IMR-90 (cell line): Measurements from ENCODE around the gene RUNX3. TPM values are rescaled to one million over a fixed set of nuclear protein-coding genes. Genes with fewer than 3 reads are reported as not detected.

ENCODE experiments used
- ATAC-seq: fragments of 200-7000 bp; cut with Tn5 transposase; 2 replicates; pipeline ENCODE4 v1.9.1; 2020; ENCODE audit warnings: low read depth, mild to moderate bottlenecking, moderate library complexity
- BruUV-seq: library from RNA; stranded (reverse); fragments of 400-500 nt; replicated peaks from 2 replicates; lab custom pipeline; 2021; lab: Mats Ljungman, UMichigan
- CTCF ChIA-PET: fragments of 300-600 bp; formaldehyde crosslinking; extraction: SDS; loops from one replicate; lab custom pipeline; 2021; ENCODE audit warnings: antibody characterized with exemption; lab: Yijun Ruan, JAX
- POLR2A ChIA-PET: fragments of 300-600 bp; sonication (Branson Sonifier 250); formaldehyde crosslinking; loops from one replicate; lab custom pipeline; 2022; ENCODE audit warnings: antibody characterized with exemption; ENCODE audit not compliant: unreplicated experiment; lab: Charles Lee
- DNase-seq: peaks from one replicate; pipeline ENCODE4 v3.0.0; 2013
- H2AFZ ChIP-seq: replicated peaks from 2 replicates; pipeline ENCODE3; 2013; ENCODE audit warnings: low read length, mild to moderate bottlenecking; ENCODE audit not compliant: poor library complexity
- H2AK5ac ChIP-seq: 2 replicates; pipeline ENCODE4 v1.6.1; 2013; ENCODE audit warnings: low read depth, low read length, inconsistent platforms
- H2AK9ac ChIP-seq: replicated peaks from 2 replicates; pipeline ENCODE3; 2013; ENCODE audit warnings: mild to moderate bottlenecking, low read depth, low read length, moderate library complexity; ENCODE audit not compliant: poor library complexity
- H2BK120ac ChIP-seq: 2 replicates; pipeline ENCODE4 v1.6.1; 2013; ENCODE audit warnings: low read depth, low read length, inconsistent platforms
- H2BK15ac ChIP-seq: 3 replicates; pipeline ENCODE4 v1.6.1; 2013; ENCODE audit warnings: low read depth, low read length, inconsistent platforms
- H2BK20ac ChIP-seq: 2 replicates; pipeline ENCODE4 v1.6.1; 2013; ENCODE audit warnings: low read depth, mild to moderate bottlenecking, inconsistent platforms, low read length, moderate library complexity
- H2BK5ac ChIP-seq: 2 replicates; pipeline ENCODE4 v1.6.1; 2013; ENCODE audit warnings: mild to moderate bottlenecking, low read depth, low read length, inconsistent platforms; ENCODE audit not compliant: poor library complexity, severe bottlenecking
- H3K14ac ChIP-seq: replicated peaks from 2 replicates; pipeline ENCODE4 v1.6.1; 2013; ENCODE audit warnings: low read depth, low read length, inconsistent platforms
- H3K18ac ChIP-seq: 2 replicates; pipeline ENCODE4 v1.6.1; 2013; ENCODE audit warnings: low read depth, low read length, control low read depth
- H3K23ac ChIP-seq: 2 replicates; pipeline ENCODE4 v1.6.1; 2013; ENCODE audit warnings: low read depth, low read length, inconsistent platforms
- H3K27ac ChIP-seq: 2 replicates; pipeline ENCODE4 v1.5.1; 2013; ENCODE audit warnings: mild to moderate bottlenecking, control low read depth, low read length; ENCODE audit not compliant: insufficient read depth
- H3K27me3 ChIP-seq: 2 replicates; pipeline ENCODE4 v1.6.1; 2013; ENCODE audit warnings: low read length; ENCODE audit not compliant: control insufficient read depth, insufficient read depth
- H3K36me3 ChIP-seq: 2 replicates; pipeline ENCODE4 v1.6.1; 2013; ENCODE audit warnings: low read length, mixed read lengths; ENCODE audit not compliant: control insufficient read depth, insufficient read depth
- H3K4ac ChIP-seq: 2 replicates; pipeline ENCODE4 v1.6.1; 2013; ENCODE audit warnings: low read depth, low read length, inconsistent platforms
- H3K4me1 ChIP-seq: 2 replicates; pipeline ENCODE4 v1.6.1; 2013; ENCODE audit warnings: low read length, mixed read lengths; ENCODE audit not compliant: control insufficient read depth, insufficient read depth
- H3K4me2 ChIP-seq: 2 replicates; pipeline ENCODE4 v1.6.1; 2013; ENCODE audit warnings: low read depth, mild to moderate bottlenecking, control low read depth, low read length, moderate library complexity
- H3K4me3 ChIP-seq: 2 replicates; pipeline ENCODE4 v1.5.1; 2013; ENCODE audit warnings: low read depth, mild to moderate bottlenecking, control low read depth, low read length, moderate library complexity; ENCODE audit not compliant: insufficient read depth
- H3K56ac ChIP-seq: 2 replicates; pipeline ENCODE4 v1.6.1; 2013; ENCODE audit warnings: low read length, inconsistent platforms; ENCODE audit not compliant: insufficient read depth; ENCODE audit errors: extremely low read depth
- H3K79me1 ChIP-seq, 2 experiments: 2 replicates each; pipeline ENCODE4 v1.6.1; 2013; ENCODE audit warnings: low read length in 2 of 2, inconsistent platforms in 1 of 2, low read depth in 1 of 2
- H3K9ac ChIP-seq: 2 replicates; pipeline ENCODE4 v1.6.1; 2013; ENCODE audit warnings: low read depth, low read length, control low read depth
- H3K9me1 ChIP-seq: 2 replicates; pipeline ENCODE4 v1.6.1; 2013; ENCODE audit warnings: low read length, inconsistent platforms; ENCODE audit not compliant: insufficient read depth
- H3K9me3 ChIP-seq: 2 replicates; pipeline ENCODE4 v1.6.1; 2013; ENCODE audit warnings: low read length; ENCODE audit not compliant: control insufficient read depth, insufficient read depth
- H4K20me1 ChIP-seq: 2 replicates; pipeline ENCODE4 v1.6.1; 2013; ENCODE audit warnings: low read length, inconsistent platforms; ENCODE audit not compliant: insufficient read depth
- H4K5ac ChIP-seq: 2 replicates; pipeline ENCODE4 v1.6.1; 2013; ENCODE audit warnings: mild to moderate bottlenecking, low read depth, low read length, control low read depth
- H4K8ac ChIP-seq, 2 experiments: 2 replicates each; pipeline ENCODE4 v1.6.1; 2013; ENCODE audit warnings: low read depth in 2 of 2, low read length in 2 of 2, control low read depth in 1 of 2, inconsistent platforms in 1 of 2
- H4K91ac ChIP-seq: 2 replicates; pipeline ENCODE4 v1.6.1; 2013; ENCODE audit warnings: low read depth, low read length, inconsistent platforms; ENCODE audit not compliant: insufficient read depth
- FOS ChIP-seq: fragments of 150-350 bp; IDR thresholded peaks from 2 replicates; pipeline ENCODE4 v1.6.1; 2016; ENCODE audit warnings: low read depth, low read length
- MAFK ChIP-seq: IDR thresholded peaks from 2 replicates; pipeline ENCODE4 v1.6.1; 2012; ENCODE audit warnings: low read depth, low read length, improper control_type of control experiment
- MXI1 ChIP-seq: IDR thresholded peaks from 2 replicates; pipeline ENCODE4 v1.6.1; 2012; ENCODE audit warnings: low read depth, mild to moderate bottlenecking, low read length, moderate library complexity, borderline replicate concordance
- NFE2L2 ChIP-seq: fragments of 150-350 bp; IDR thresholded peaks from 2 replicates; pipeline ENCODE4 v1.6.1; 2016; ENCODE audit warnings: low read depth, mild to moderate bottlenecking, low read length
- POLR2A ChIP-seq: IDR thresholded peaks from 2 replicates; pipeline ENCODE4 v1.6.1; 2012; ENCODE audit warnings: mild to moderate bottlenecking, low read depth, low read length
- RAD21 ChIP-seq: IDR thresholded peaks from 2 replicates; pipeline ENCODE4 v1.6.1; 2012; ENCODE audit warnings: low read length, improper control_type of control experiment
- RCOR1 ChIP-seq: IDR thresholded peaks from 2 replicates; pipeline ENCODE4 v1.6.1; 2012; ENCODE audit warnings: mild to moderate bottlenecking, low read length, improper control_type of control experiment; ENCODE audit not compliant: insufficient replicate concordance
- RFX5 ChIP-seq: IDR thresholded peaks from 2 replicates; pipeline ENCODE4 v1.8.0; 2012; ENCODE audit warnings: low read depth, mild to moderate bottlenecking, low read length, moderate library complexity
- WGBS, 2 experiments: methylation state at CpG; one replicate each; pipeline versions ENCODE4 v1.1.5 to v1.1.7; 2013; ENCODE audit warnings: missing lambda C conversion rate in 2 of 2; ENCODE audit not compliant: insufficient read length in 1 of 2; ENCODE audit errors: extremely low coverage in 2 of 2; 5-methylcytosine and 5-hydroxymethylcytosine counted together
- dilution Hi-C: fragments of 300-500 bp; cut with HindIII; formaldehyde crosslinking; loops from one replicate; pipeline ENCODE4 v1.14.3; 2018; ENCODE audit warnings: low sequenced_read_pairs; ENCODE audit not compliant: unreplicated experiment
- in situ Hi-C: fragments of 300-500 bp; cut with MboI; formaldehyde crosslinking; loops from 3 replicates; pipeline ENCODE4 v1.14.3; 2019; ENCODE audit warnings: low sequenced_read_pairs, inconsistent platforms, mixed read lengths
- intact Hi-C: fragments of 100-400 bp; cut with micrococcal nuclease; formaldehyde crosslinking; loops from 2 replicates; pipeline ENCODE4 v1.10.0; 2022
- polyA plus RNA-seq, 3 experiments: library from polyadenylated mRNA; depleted of rRNA; stranded (reverse); fragments of >200 nt; gene quantifications; 2 replicates each; pipeline ENCODE4 v1.2.3, GENCODE V29; 2012; ENCODE audit warnings: low replicate concordance in 1 of 3
- total RNA-seq: library from RNA; depleted of rRNA; stranded (reverse); fragments of >200 nt; gene quantifications from 2 replicates; pipeline ENCODE4 v1.2.3, GENCODE V29; 2012

The RUNX3 gene
- total and polyA plus RNA-seq, 2 of the 4 experiments (the other 2 are of a cell fraction): 0.07 TPM; not detected in 1

- no TSS peak for BruUV-seq
- intact Hi-C loops: loop anchor here (5.0 kb wide), 1 partner anchor 61 kb away; no protein-coding TSS in a partner anchor
- POLR2A ChIA-PET: interaction anchor here (0.6 kb wide), 1 partner anchor 50 kb away, joined by 3 read pairs; no protein-coding TSS in a partner anchor
- Histone ChIP-seq H2AFZ (peak overlapping the region; percentile 40), H2AK9ac (peak overlapping the region; percentile 62), H3K56ac (no peak overlapping the region), H3K4me2 (no peak overlapping the region), H3K9me1 (peaks cover 14% of the 10 kb centered on the region), H3K9ac (no peak overlapping the region), H4K8ac (no peak overlapping the region), H3K23ac (no peak overlapping the region), H3K9me3 (peaks cover 2% of the 10 kb centered on the region; the same call in 1 of the 2 replicates), H4K5ac (no peak overlapping the region), H3K14ac (no peak overlapping the region), H4K20me1 (peaks cover 10% of the 10 kb centered on the region), H3K4me3 (no peak overlapping the region), H2BK120ac (no peak overlapping the region), H2BK20ac (no peak overlapping the region), H3K18ac (no peak overlapping the region), H3K27me3 (peaks cover 56% of the 10 kb centered on the region), H4K91ac (no peak overlapping the region), H3K4me1 (no peaks in the 10 kb centered on the region), H2BK5ac (no peak overlapping the region), H3K27ac (no peak overlapping the region), H3K79me1 (no peaks in the 10 kb centered on the region), H2BK15ac (no peak overlapping the region), H2AK5ac (no peak overlapping the region), H3K36me3 (no peaks in the 10 kb centered on the region), H3K4ac (no peak overlapping the region)
- in situ Hi-C loops: no loop called here
- no peak for DNase-seq
- dilution Hi-C loops: no loop called here
- CTCF ChIA-PET: no interaction called here
- no peak for ATAC-seq
- TF ChIP-seq POLR2A (no peak), NFE2L2 (no peak), MXI1 (no peak), RCOR1 (no peak), MAFK (no peak), RFX5 (no peak), RAD21 (no peak), FOS (no peak)
- WGBS, 2 experiments: 75% methylated on average over 3 of the region's 15 CpGs; no CpG with 5 or more reads in 1 of the 2 experiments
These were observed 6.5 kb downstream of the RUNX3 start for GRCh38 chr1:24923485-24924113.
